HG03045 (cell line): Measurements from ENCODE around the gene LYRM2.
A peak's percentile ranks its signal among the peaks of the same experiment; 100 is the strongest.

ENCODE experiments used
- ATAC-seq: cut with Tn5 transposase; IDR thresholded peaks from one replicate; pipeline ENCODE4 v1.9.1; 2021; ENCODE audit warnings: mild to moderate bottlenecking, moderate library complexity; ENCODE audit not compliant: unreplicated experiment

The LYRM2 gene

DNA sequence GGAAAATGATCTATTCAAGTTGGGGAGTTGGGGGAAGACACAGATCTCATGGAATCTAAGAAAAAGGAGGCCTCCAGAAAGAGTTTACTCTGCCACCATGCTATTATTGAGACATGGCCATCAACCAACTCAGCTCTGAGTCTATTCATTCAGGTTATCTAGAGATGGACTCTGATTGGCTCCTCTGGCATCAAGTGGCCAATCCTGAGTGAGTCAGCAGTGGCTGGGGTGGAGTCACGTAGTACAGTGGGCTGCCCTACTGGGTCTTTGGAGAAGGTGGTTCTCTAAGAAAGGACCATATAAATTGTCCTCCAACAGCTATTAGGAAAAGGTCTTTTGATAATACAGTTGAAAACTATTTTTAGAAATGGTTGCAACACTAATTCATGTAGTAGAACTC lies 42.1 kb downstream of the LYRM2 start:
- no peak for ATAC-seq

DNA sequence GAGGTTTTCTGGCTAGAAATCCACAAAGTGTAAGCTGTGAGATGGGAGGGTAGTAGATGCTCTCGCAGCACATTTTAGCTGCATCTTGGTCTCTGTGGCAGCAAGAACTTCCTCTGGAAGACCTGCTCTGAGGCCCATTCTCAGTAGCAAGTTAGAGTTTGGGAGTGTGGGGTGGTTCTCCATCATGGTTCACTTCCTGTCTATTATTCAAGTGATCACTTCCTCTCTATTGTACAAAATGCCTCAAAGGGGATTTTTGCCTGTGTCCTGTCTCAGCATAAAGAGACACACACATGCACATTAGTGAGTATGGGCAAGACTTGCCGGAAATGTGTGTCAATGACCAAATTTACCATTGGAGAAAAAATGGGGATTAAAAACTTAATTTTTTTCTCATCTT lies 42.5 kb downstream of the LYRM2 start:
- ATAC-seq = peak; percentile 77

DNA sequence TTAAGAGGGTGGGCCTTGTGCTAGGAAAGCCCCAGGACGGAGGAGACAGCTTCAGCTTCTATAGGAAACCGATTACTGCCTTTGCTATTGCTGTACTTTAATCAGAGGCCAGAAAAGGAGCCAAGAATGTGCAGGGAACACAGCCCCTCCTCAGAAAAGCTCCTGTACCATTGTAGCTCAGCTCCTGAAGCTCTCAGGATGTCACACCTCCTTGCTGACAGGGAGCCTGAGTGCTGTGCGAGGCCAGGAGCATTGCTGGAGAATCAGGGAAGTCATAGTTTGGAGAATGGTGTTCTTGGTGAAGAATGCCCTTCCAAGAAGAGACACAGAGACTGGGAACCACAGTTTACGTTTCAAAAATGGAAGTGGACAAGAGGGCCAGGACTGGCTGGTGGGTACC lies 46.8 kb downstream of the LYRM2 start:
- ATAC-seq = no peak

DNA sequence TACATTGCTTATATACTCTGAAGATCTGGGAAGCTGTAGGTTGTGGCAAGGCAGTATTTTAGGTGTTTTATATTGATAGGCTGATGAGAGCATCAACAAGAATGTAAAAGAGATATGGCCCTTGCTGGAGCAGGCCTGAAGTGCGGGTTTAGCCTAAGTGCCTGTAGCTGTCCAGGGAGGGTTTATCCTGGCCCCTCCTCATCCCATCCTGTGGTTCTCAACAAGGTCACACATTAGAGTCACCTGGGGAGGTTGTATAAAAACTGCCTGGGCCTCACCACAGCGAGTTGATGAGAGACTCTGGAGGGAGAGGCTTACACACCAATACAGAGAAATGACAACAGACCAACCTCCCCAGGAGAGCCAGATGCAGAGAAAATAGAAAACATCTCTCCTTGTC lies 48.4 kb downstream of the LYRM2 start:
- ATAC-seq = no peak

DNA sequence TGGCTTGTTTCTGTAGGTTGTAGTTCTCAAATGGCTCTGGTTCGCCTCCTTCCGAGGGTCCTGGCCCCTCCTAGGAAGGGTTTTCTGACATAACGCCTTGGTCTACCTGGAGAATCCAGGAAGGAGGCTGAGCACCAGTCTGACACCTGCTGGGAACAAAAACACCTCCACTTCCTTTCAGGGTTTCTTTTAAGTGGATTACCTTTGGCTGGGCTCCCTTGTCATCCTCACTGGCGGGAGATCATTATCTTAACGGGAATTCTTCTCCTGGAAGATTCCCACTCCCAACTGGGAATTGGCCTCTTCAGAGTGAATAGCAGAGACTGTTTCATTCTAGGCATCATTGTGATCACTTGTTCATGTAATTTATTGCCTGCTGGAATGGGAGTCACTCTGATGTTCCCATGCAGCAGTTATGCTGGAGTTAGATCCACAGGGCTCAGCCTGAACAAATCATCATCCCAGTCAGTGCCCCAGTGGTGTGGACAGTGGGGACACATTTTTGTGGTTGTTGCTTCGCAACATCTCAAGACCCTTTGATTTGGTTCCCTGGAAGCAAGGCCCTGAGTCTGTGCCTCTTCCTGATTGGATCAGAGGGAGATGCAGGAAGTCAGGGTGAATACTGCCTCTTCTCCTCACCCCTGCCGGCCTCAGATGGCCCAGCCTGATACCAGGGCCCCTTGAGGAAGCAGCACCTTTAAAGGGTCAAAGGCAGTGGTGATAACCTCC lies 49.1 kb downstream of the LYRM2 start:
- ATAC-seq = no peak

GRCh38 chr6:89585154-89585553 lies 53.4 kb downstream of the LYRM2 start:
- no peak for ATAC-seq

- ATAC-seq = no peak
These were observed 54.0 kb downstream of the LYRM2 start for GRCh38 chr6:89584539-89584938.

DNA sequence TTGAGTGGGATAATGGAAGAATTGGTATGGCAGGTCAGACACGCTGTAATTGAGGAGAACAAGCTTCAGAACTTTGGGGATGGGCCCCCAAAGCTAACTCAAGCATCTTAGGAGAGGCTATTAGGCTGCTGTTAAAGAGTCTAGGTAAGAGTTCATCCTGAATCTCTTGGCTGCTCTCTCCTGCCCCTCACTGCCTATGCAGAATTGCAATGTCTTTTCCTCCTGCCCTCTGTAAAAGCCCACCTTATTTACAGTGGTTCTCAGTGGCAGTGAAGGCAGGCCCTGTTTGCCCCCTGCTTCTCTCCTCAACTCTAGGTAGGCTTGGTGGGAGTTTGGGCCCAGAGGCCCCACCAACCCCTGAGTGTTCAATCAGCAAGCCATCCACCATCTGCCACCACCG lies 55.0 kb downstream of the LYRM2 start:
- no peak for ATAC-seq

- no peak for ATAC-seq
These were observed 55.8 kb downstream of the LYRM2 start for GRCh38 chr6:89582669-89583325.

DNA sequence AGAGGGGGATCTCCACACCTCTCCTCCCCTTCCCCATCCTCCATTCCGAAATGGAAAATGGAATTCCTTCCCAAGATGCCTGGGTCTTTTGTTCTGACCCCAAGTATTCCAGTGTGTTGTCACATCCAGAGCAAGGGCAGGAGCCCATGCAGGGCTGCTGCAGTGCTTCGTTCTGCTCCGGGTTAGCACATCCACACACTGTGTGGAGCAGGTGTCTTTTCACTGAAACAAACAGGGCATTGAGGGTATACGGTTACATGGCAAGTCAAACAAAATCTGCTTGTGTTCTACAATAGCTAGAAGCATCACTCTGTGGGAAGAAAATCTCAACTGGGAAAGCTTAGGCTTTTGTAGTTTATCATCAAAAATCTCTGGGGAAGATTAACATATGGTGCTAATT lies 56.9 kb downstream of the LYRM2 start:
- ATAC-seq = no peak

DNA sequence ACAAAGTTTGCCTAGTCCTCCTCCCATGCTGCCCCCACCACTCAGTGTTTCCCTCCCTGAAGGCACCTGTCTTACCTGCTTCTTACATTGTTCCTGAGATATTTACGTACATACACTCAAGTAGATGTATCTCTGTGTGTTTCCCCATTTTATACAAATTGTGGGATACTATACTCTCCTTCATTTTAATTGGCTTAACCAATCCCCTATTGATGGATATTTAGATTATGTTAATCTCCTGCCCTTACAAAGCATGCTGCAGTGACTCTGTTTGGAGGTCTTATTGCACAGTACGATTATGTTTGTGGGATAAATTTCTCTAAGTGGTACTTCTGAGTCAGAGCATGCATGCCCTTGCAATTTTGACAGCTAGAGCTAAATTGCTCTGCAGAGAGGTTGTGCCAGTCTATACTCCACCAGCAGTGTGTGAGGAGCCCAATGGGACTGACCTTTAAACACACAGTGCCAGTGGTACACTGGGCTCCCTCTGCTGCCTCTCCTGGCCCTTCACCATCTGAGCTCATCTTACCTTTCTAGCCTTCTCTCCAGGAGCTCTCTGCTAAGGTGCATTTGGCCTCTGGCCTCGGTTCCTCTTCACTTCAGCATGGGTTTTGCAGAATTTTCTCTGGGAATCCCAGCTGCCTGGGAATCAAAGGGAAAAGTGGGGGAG lies 57.4 kb downstream of the LYRM2 start:
- ATAC-seq = no peak

GRCh38 chr6:89575562-89575960 lies 63.0 kb downstream of the LYRM2 start:
- ATAC-seq = no peak

- ATAC-seq = no peak
These were observed 63.5 kb downstream of the LYRM2 start for GRCh38 chr6:89574910-89575561.

DNA sequence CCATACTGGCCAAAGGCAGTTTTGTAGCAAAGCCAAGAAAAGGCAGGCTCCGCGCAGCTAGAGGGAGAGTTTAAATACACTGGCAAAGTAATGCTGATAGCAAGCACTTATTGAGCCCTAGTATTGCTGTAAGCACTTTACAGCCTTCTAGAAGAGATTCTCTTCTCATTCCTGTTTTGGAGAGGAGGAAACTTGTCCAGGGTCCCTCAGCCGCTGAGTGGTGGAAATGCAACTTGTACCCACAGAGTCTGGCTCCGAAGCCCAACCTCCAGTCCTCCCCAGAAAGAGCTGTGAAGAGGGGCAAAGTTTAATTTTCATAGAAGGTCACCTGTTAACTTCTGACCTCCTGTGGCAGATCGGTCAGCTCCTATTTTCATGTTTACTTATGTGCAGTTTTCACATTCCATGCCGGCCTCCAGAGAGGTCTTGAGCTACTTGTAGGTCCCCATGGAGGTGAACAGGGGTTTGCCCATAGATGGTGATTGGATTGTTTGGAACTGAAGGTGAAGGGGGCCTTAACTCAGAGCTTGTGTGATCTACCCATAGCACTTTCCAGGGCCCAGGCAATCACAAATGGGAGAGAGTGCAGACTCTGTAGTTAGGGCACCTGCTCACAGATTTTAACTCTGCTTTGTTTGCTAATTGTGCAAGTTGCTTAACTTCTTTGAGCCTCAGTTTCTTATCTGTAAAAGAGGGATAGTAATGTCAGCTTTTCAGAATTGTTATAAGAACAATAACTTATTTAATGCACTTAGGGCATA lies 70.7 kb downstream of the LYRM2 start:
- no peak for ATAC-seq

- no peak for ATAC-seq
These were observed 71.5 kb downstream of the LYRM2 start for GRCh38 chr6:89566930-89567629.

DNA sequence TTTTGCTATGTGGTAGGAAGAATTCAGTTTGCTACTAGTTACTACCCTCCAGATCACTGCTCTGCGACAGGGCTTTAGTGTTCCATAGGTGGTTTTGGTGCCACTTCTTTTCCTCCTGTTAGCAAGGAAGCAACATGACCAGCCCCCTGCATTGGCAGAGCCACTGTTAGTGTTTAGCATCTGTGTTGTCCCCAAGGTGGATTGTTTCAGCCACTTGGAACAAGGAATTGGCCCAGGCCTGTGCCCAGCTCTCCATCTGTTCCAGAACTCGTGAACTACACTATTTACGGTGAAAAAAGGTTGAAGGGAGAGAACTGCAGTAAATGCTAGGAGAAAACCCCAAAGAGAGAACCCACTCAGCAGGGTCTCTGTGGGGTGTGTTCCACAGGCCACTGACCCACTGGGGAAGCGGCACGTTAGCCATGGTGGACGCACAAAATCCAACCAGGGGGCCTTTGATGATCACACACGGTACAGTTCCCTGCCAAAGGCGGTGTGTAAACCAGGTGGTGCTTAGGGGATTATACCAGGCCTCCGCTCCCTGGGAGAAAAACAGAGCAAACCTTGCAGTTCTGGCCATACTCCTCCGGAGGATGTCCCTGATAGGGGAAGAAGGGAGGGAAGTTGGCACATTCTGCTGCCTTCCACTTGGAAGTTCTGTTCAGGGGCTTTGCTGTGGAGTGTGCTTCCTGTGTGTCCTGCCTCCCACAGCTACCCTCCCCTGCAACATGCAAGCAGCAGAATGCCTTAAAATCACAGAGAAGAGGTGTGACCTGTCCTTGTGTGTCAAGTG lies 72.3 kb downstream of the LYRM2 start:
- no peak for ATAC-seq

DNA sequence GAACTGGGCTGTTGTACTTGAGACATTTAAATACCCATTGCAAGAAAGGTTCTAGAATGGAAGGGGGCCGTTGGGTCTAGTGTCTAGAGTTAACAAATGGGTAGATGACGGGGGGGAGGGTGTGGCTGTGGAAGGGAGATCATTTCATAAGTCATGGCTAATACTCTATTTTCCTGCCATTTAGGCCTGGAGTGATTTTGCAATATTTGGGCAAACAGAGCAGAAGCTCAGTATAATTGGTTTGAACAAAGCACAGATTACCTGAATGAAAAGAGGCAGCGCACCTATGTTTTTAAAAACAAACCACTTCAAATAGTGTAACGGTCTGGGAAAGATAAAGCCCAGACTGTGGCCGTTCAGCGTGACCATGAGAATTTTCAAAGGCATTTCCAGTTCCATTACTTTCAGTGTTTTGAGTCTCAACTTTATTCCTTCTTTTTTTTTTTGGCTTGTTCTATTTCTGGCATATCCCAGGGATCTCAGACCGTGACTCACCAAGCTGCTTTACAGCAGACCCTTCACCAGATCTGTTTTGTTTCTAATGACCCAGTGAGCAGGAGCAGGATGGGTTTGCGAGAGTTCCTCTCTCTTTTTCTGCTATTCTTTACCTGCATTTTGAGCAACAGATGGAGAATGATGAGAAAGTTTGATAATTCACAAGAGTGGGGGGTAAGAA lies 73.7 kb downstream of the LYRM2 start:
- no peak for ATAC-seq

DNA sequence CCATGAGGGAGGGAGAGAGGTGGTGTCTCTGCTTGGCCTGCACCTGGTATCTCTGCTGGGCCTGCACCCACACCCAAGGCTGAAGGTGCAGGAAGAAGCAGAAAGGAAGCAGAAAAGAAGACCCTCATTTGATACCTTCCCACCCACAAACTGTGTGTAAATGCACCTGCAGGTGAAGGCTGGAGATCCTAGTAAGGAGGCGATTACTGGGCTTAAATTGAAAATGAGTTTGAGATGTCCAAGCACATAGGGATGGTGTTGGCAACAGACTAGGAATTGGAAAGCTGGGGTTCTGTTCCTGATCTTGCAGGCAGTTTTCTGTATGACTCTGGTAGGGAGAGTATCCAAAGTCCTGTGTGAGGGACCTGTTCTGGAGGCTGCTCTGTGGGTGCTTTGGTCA lies 74.7 kb downstream of the LYRM2 start:
- ATAC-seq = no peak
